ENCODE data around the gene ROM1.

DNA sequence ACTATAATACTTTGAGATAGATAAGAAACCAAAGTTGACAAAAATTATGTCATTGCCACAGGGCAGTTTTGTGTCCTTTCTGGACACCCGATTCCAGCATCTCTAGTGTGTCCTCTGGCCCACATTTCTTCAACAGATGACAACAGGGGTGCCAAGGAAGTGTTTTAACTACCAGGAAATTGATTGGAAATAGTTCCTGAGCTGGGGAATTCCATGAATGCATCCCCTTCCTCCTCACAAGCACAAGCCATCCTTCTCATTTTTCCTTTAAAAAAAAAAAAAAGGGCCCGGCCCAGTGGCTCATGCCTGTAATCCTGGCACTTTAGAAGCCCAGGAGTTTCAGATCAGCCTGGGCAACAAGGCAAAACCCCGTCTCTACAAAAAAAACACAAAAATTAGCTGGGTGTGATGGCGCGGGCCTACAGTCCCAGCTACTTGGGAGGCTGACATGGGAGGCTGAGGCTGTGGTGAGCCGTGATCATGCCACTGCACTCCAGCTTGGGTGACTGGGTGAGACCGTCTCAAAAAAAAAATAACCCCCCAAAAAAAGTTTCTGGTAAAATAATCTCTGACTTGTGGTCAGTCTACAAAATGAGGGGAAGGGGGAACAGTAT lies 9.5 kb downstream of the ROM1 start:
- TF ChIP-seq GATA2 (IDR thresholded peaks at IDR 0.05; ENCODE audit: low read depth, low read length), result no peak; the same call in 1 of the 2 replicates
- no peak for TF ChIP-seq GATA3 (IDR thresholded peaks at IDR 0.05; ENCODE audit: low read depth, low read length)

Measured in SH-SY5Y (cell line).